ENCODE data around the gene MYO5B.

DNA sequence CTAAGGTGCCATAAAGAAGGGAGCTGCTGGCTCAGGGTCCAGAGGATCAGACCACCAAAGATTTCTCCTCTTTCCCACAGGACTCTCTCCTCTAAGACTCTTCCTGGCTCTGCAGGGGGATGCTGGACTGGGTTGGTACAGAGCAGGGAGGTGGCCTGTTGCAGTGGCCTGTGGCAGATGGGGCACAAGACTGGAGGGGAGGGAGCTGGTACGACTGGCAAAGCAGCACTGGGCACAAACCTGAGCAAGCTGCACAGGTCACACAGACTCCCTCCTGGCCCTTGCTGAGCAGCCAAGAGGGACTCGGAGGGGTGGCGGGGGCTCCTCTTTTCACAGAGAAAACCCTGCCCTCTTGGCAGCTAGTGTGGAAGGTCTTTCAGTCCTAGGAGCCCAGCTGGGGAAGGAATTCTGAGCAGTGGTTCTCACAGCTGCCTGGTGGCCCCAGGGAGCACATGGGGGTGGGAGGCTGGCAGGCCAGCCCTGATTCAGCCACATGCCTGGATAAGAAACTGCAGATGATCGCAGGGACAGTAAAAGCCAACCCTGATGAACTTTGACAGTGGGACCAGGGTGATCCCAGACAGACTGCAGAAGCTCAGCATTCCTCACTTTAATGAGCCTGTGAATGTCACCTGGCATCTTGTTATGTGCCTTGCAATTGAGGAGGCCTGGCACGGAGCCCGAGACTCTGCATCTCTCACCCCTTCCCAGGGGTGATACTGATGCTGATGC is 349.2 kb downstream of the MYO5B start:
- TF ChIP-seq, protein P1, sequence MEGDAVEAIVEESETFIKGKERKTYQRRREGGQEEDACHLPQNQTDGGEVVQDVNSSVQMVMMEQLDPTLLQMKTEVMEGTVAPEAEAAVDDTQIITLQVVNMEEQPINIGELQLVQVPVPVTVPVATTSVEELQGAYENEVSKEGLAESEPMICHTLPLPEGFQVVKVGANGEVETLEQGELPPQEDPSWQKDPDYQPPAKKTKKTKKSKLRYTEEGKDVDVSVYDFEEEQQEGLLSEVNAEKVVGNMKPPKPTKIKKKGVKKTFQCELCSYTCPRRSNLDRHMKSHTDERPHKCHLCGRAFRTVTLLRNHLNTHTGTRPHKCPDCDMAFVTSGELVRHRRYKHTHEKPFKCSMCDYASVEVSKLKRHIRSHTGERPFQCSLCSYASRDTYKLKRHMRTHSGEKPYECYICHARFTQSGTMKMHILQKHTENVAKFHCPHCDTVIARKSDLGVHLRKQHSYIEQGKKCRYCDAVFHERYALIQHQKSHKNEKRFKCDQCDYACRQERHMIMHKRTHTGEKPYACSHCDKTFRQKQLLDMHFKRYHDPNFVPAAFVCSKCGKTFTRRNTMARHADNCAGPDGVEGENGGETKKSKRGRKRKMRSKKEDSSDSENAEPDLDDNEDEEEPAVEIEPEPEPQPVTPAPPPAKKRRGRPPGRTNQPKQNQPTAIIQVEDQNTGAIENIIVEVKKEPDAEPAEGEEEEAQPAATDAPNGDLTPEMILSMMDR (IDR thresholded peaks at IDR 0.05 in 4 of 5, conservative IDR thresholded peaks at IDR 0.05 in 1 of 5), result no peak
- TF ChIP-seq POLR2A (IDR thresholded peaks at IDR 0.05), result no peak
